GM23338 (cell line): ENCODE data around the gene IFIT5. TPM values are rescaled to one million over a fixed set of nuclear protein-coding genes. Genes with fewer than 3 reads are reported as not detected.
"Not testable (repeated sequence)": the region's sequence is repeated elsewhere in the genome, so short reads cannot be mapped to it uniquely, and the experiment has no call there.

Source experiments
- ATAC-seq: fragments of 200-7000 bp; cut with Tn5 transposase; 3 replicates; pipeline ENCODE4 v1.9.1; 2020
- DNase-seq: peaks from one replicate; pipeline ENCODE4 v3.0.0-alpha.2; 2015; ENCODE audit warnings: low spot score
- H2AFZ ChIP-seq: fragments of 200-600 bp; sonication (generic); 2 replicates; pipeline ENCODE4 v1.8.0; 2016; ENCODE audit warnings: antibody characterized with exemption, mild to moderate bottlenecking, moderate library complexity
- H3F3A ChIP-seq: fragments of 200-600 bp; sonication (generic); replicated peaks from 2 replicates; pipeline ENCODE4 v1.8.0; 2017; ENCODE audit warnings: antibody characterized with exemption, mixed run types, low read depth
- H3K27ac ChIP-seq: fragments of 200-600 bp; sonication (generic); 2 replicates; pipeline ENCODE4 v1.6.1; 2016; ENCODE audit warnings: low read depth
- H3K27me3 ChIP-seq: fragments of 200-600 bp; sonication (generic); 2 replicates; pipeline ENCODE4 v1.8.0; 2016; ENCODE audit warnings: mild to moderate bottlenecking, mixed run types, moderate library complexity; ENCODE audit not compliant: insufficient read depth
- H3K36me3 ChIP-seq: fragments of 200-600 bp; sonication (generic); 2 replicates; pipeline ENCODE4 v1.8.0; 2016; ENCODE audit warnings: mild to moderate bottlenecking; ENCODE audit not compliant: insufficient read depth
- H3K4me1 ChIP-seq: fragments of 200-600 bp; sonication (generic); 2 replicates; pipeline ENCODE4 v1.8.0; 2016; ENCODE audit warnings: mild to moderate bottlenecking, moderate library complexity; ENCODE audit not compliant: insufficient read depth
- H3K4me2 ChIP-seq: fragments of 200-600 bp; sonication (generic); 2 replicates; pipeline ENCODE4 v1.7.1; 2017; ENCODE audit warnings: mixed run types
- H3K4me3 ChIP-seq: fragments of 200-600 bp; sonication (generic); 2 replicates; pipeline ENCODE4 v1.6.1; 2016; ENCODE audit warnings: mixed run types
- H3K79me2 ChIP-seq: fragments of 200-600 bp; sonication (generic); replicated peaks from 2 replicates; pipeline ENCODE4 v1.8.0; 2017; ENCODE audit warnings: mild to moderate bottlenecking; ENCODE audit not compliant: insufficient read depth
- H3K9me2 ChIP-seq: fragments of 200-600 bp; sonication (generic); 2 replicates; pipeline ENCODE4 v1.8.0; 2017; ENCODE audit not compliant: insufficient read depth
- H4K20me1 ChIP-seq: fragments of 200-600 bp; sonication (generic); replicated peaks from 2 replicates; pipeline ENCODE4 v1.8.0; 2017; ENCODE audit warnings: mild to moderate bottlenecking; ENCODE audit not compliant: insufficient read depth
- H3K27ac Mint-ChIP-seq: 2 replicates; pipeline ENCODE4 v1.8.0; 2020; ENCODE audit warnings: inconsistent platforms, mild to moderate bottlenecking, moderate library complexity, mixed read lengths
- H3K27me3 Mint-ChIP-seq: 3 replicates; pipeline ENCODE4 v1.8.0; 2022; ENCODE audit warnings: low read depth, mild to moderate bottlenecking, moderate library complexity, mixed read lengths, inconsistent platforms; ENCODE audit not compliant: insufficient read depth, poor library complexity
- H3K36me3 Mint-ChIP-seq: 3 replicates; pipeline ENCODE4 v1.8.0; 2021; ENCODE audit warnings: low read depth, mild to moderate bottlenecking, inconsistent platforms, moderate library complexity, mixed read lengths
- H3K4me1 Mint-ChIP-seq: 3 replicates; pipeline ENCODE4 v1.8.0; 2020; ENCODE audit warnings: mild to moderate bottlenecking, inconsistent platforms, mixed read lengths
- H3K4me3 Mint-ChIP-seq: 3 replicates; pipeline ENCODE4 v1.8.0; 2021; ENCODE audit warnings: moderate library complexity, mild to moderate bottlenecking, inconsistent platforms, mixed read lengths
- H3K9me3 Mint-ChIP-seq: 3 replicates; pipeline ENCODE4 v1.8.0; 2020; ENCODE audit warnings: moderate library complexity, mild to moderate bottlenecking, inconsistent platforms, mixed read lengths
- CREB1 ChIP-seq: fragments of 250-450 bp; sonication (Bioruptor Pico); IDR thresholded peaks from 2 replicates; pipeline ENCODE4 v1.5.0; 2020; ENCODE audit warnings: low read depth, mild to moderate bottlenecking, moderate library complexity
- EZH2phosphoT487 ChIP-seq: fragments of 200-600 bp; sonication (generic); IDR thresholded peaks from one replicate; pipeline ENCODE4 v1.8.1; 2018; ENCODE audit warnings: antibody characterized with exemption; ENCODE audit not compliant: unreplicated experiment
- JUNB ChIP-seq: IDR thresholded peaks from one replicate; pipeline ENCODE4 v1.6.1; 2016; ENCODE audit warnings: antibody characterized with exemption; ENCODE audit not compliant: unreplicated experiment
- NANOG ChIP-seq: IDR thresholded peaks from 2 replicates; pipeline ENCODE4 v1.6.1; 2016; ENCODE audit warnings: antibody characterized with exemption, borderline replicate concordance
- POLR2AphosphoS5 ChIP-seq: IDR thresholded peaks from 2 replicates; pipeline ENCODE4 v1.6.1; 2016; ENCODE audit warnings: antibody characterized with exemption, low read depth
- STAT1 ChIP-seq: IDR thresholded peaks from one replicate; pipeline ENCODE4 v1.6.1; 2016; ENCODE audit warnings: antibody characterized with exemption; ENCODE audit not compliant: unreplicated experiment
- polyA plus RNA-seq: library from polyadenylated mRNA; unstranded; fragments of >200 nt; fragmentation: Nextera tagmentation; extraction: Ambion mirVana; gene quantifications from 2 replicates; pipeline ENCODE4 v1.2.1, GENCODE V29; 2016
- total RNA-seq: library from RNA; depleted of rRNA; stranded (reverse); fragments of >200 nt; shearing (Covaris generic); gene quantifications from 2 replicates; pipeline ENCODE4 v1.2.3, GENCODE V29; 2014
- TF ChIP-seq, protein P1 (sequence below): IDR thresholded peaks from one replicate; pipeline ENCODE4 v1.6.1; 2018; ENCODE audit warnings: antibody characterized with exemption; ENCODE audit not compliant: unreplicated experiment
- TF ChIP-seq, protein P2 (sequence below), 2 experiments: fragments of 200-600 bp in 1 of 2; sonication (generic) in 1 of 2; conservative IDR thresholded peaks; 2 replicates each; pipeline versions ENCODE4 v1.5.1 to v1.6.1; 2016 to 2017; ENCODE audit warnings: antibody characterized with exemption in 2 of 2, low read depth in 2 of 2, mild to moderate bottlenecking in 2 of 2, moderate library complexity in 1 of 2
- TF ChIP-seq, protein P3 (sequence below): IDR thresholded peaks from 2 replicates; pipeline ENCODE4 v1.6.1; 2016; ENCODE audit warnings: antibody characterized with exemption

Gene IFIT5
- total and polyA plus RNA-seq, 2 experiments from 2014 or later, result 2.7 to 3.2 TPM

DNA sequence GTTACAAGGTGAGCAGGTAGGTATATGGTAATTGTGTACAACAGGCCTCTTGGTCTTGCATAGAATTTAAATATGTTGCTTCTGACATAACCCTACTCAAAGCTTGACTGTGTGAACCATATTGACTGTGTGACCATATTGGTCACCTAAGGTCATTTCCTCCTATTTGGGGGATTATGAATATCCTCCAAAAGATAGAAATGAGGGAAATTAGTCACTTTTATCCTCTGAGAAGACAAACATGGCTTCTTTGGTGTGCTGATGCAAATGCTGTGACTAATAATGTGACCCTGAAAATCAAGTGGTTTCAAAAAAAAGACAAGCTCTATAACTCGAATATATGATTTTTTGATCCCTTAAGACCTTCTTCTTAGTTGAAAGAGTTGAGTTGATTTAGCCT, 27.9 kb downstream of the IFIT5 start (continued):
- no peak for TF ChIP-seq NANOG
- TF ChIP-seq CREB1, result no peak
- TF ChIP-seq, protein P1, sequence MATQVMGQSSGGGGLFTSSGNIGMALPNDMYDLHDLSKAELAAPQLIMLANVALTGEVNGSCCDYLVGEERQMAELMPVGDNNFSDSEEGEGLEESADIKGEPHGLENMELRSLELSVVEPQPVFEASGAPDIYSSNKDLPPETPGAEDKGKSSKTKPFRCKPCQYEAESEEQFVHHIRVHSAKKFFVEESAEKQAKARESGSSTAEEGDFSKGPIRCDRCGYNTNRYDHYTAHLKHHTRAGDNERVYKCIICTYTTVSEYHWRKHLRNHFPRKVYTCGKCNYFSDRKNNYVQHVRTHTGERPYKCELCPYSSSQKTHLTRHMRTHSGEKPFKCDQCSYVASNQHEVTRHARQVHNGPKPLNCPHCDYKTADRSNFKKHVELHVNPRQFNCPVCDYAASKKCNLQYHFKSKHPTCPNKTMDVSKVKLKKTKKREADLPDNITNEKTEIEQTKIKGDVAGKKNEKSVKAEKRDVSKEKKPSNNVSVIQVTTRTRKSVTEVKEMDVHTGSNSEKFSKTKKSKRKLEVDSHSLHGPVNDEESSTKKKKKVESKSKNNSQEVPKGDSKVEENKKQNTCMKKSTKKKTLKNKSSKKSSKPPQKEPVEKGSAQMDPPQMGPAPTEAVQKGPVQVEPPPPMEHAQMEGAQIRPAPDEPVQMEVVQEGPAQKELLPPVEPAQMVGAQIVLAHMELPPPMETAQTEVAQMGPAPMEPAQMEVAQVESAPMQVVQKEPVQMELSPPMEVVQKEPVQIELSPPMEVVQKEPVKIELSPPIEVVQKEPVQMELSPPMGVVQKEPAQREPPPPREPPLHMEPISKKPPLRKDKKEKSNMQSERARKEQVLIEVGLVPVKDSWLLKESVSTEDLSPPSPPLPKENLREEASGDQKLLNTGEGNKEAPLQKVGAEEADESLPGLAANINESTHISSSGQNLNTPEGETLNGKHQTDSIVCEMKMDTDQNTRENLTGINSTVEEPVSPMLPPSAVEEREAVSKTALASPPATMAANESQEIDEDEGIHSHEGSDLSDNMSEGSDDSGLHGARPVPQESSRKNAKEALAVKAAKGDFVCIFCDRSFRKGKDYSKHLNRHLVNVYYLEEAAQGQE, result no peak
- TF ChIP-seq EZH2phosphoT487, result no peak
- TF ChIP-seq, protein P2, sequence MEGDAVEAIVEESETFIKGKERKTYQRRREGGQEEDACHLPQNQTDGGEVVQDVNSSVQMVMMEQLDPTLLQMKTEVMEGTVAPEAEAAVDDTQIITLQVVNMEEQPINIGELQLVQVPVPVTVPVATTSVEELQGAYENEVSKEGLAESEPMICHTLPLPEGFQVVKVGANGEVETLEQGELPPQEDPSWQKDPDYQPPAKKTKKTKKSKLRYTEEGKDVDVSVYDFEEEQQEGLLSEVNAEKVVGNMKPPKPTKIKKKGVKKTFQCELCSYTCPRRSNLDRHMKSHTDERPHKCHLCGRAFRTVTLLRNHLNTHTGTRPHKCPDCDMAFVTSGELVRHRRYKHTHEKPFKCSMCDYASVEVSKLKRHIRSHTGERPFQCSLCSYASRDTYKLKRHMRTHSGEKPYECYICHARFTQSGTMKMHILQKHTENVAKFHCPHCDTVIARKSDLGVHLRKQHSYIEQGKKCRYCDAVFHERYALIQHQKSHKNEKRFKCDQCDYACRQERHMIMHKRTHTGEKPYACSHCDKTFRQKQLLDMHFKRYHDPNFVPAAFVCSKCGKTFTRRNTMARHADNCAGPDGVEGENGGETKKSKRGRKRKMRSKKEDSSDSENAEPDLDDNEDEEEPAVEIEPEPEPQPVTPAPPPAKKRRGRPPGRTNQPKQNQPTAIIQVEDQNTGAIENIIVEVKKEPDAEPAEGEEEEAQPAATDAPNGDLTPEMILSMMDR (conservative IDR thresholded peaks at IDR 0.05; ENCODE audit: low read depth in 2 of 2), result no peak

DNA sequence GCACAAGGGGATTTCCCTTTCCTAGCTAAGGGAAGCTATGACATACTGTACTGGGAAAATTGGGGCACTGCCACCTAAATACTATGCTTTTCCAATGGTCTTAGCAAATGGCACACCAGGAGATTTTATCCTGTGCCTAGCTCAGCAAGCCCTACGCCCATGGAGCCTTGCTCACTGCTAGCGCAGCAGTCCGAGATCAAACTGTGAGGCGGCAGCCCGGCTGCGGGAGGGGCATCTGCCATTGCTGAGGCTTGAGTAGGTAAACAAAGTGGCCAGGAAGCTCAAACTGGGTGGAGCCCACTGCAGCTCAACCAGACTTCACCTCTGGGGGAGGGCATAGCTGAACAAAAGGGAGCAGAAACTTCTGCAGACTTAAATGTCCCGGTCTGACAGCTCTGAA, 30.5 kb downstream of the IFIT5 start:
- not testable (repeated sequence) for H3K9me2 ChIP-seq, H3K4me1 Mint-ChIP-seq, DNase-seq, H3K4me3 ChIP-seq, H3K4me1 ChIP-seq, ATAC-seq, H3K4me2 ChIP-seq, H3K4me3 Mint-ChIP-seq, H4K20me1 ChIP-seq, H2AFZ ChIP-seq, H3K27ac Mint-ChIP-seq, H3K27me3 ChIP-seq, H3K36me3 ChIP-seq, H3K79me2 ChIP-seq, H3K27me3 Mint-ChIP-seq, H3F3A ChIP-seq, H3K27ac ChIP-seq
- H3K9me3 Mint-ChIP-seq, result peaks cover 16% of the 10 kb centered on the region
- H3K36me3 Mint-ChIP-seq, result peaks cover 19% of the 10 kb centered on the region; the same call in 2 of the 3 replicates

DNA sequence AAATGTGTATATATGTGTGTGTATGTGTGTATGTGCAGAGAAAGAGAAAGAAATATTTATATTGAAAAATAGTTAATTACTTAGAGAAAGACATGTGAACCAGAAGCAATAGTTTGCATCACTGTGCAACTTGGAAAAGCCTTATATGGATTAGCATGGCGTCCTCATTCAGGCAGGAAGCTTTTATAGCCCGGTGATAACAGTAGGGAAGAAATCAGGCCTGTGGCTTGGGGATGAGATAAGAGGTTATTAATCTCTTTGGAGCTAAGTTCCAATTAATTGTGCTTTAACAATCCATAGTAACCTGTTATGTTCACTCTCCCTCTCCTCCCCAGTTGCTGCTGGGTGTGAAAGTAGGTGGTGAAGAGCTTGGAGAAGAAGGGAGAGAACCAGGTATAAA, 36.5 kb downstream of the IFIT5 start:
- Histone ChIP-seq H3K79me2 (no peaks in the 10 kb centered on the region), H3K27me3 (no peaks in the 10 kb centered on the region), H3F3A (no peaks in the 10 kb centered on the region), H2AFZ (no peak overlapping the region), H4K20me1 (no peaks in the 10 kb centered on the region), H3K4me2 (no peak overlapping the region), H3K4me1 (no peaks in the 10 kb centered on the region), H3K36me3 (no peaks in the 10 kb centered on the region), H3K4me3 (no peak overlapping the region), H3K27ac (no peak overlapping the region), H3K9me2 (no peaks in the 10 kb centered on the region)
- Mint-ChIP-seq H3K4me1 (peaks cover 5% of the 10 kb centered on the region; the same call in 1 of the 3 replicates), H3K27me3 (peaks cover 3% of the 10 kb centered on the region), H3K4me3 (no peak overlapping the region), H3K36me3 (peaks cover 2% of the 10 kb centered on the region; the same call in 1 of the 3 replicates), H3K27ac (no peak overlapping the region), H3K9me3 (peaks cover 4% of the 10 kb centered on the region; the same call in 2 of the 3 replicates)
- no peak for DNase-seq
- no peak for ATAC-seq
- TF ChIP-seq NANOG (no peak), JUNB (no peak), POLR2AphosphoS5 (no peak), STAT1 (no peak), EZH2phosphoT487 (no peak), CREB1 (no peak)
- TF ChIP-seq, protein P2 (conservative IDR thresholded peaks at IDR 0.05; ENCODE audit: low read depth in 2 of 2), result no peak
- TF ChIP-seq, protein P3, sequence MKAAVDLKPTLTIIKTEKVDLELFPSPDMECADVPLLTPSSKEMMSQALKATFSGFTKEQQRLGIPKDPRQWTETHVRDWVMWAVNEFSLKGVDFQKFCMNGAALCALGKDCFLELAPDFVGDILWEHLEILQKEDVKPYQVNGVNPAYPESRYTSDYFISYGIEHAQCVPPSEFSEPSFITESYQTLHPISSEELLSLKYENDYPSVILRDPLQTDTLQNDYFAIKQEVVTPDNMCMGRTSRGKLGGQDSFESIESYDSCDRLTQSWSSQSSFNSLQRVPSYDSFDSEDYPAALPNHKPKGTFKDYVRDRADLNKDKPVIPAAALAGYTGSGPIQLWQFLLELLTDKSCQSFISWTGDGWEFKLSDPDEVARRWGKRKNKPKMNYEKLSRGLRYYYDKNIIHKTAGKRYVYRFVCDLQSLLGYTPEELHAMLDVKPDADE, result no peak
- TF ChIP-seq, protein P1, result no peak
